GM10248 (cell line): ENCODE results near the gene PPIE.
"Not testable (repeated sequence)": the region's sequence is repeated elsewhere in the genome, so short reads cannot be mapped to it uniquely, and the experiment has no call there.

Experiments used
- CTCF ChIA-PET: fragments of 300-600 bp; sonication (Branson Sonifier 250); formaldehyde crosslinking; extraction: SDS; loops from one replicate; lab custom pipeline; 2021; ENCODE audit warnings: antibody characterized with exemption; lab: Yijun Ruan, JAX
- POLR2A ChIA-PET: fragments of 350-650 bp; sonication (Branson Sonifier 250); formaldehyde crosslinking; extraction: SDS; loops from one replicate; lab custom pipeline; 2020; ENCODE audit warnings: antibody characterized with exemption; lab: Yijun Ruan, JAX
- DNase-seq: peaks from one replicate; pipeline ENCODE4 v3.0.0; 2012; ENCODE audit errors: extremely low spot score
- CTCF ChIP-seq: IDR thresholded peaks from 2 replicates; pipeline ENCODE4 v1.5.1; 2012; ENCODE audit warnings: mild to moderate bottlenecking, low read depth; ENCODE audit errors: extremely low read depth, missing control alignments, control extremely low read depth

The PPIE gene

GRCh38 chr1:39776400-39776713 lies 37.7 kb downstream of the PPIE start:
- DNase-seq: peak; percentile 52
- TF ChIP-seq CTCF: no peak
- ChIA-PET CTCF (interaction anchor here (1.2 kb wide), 1 partner anchor 24 kb away, joined by 4 read pairs; no protein-coding TSS in a partner anchor), POLR2A (no interaction called here)

GRCh38 chr1:39776886-39777285 lies 38.2 kb downstream of the PPIE start:
- DNase-seq: no peak
- CTCF ChIA-PET: interaction anchor here (1.2 kb wide), 1 partner anchor 23 kb away, joined by 4 read pairs; no protein-coding TSS in a partner anchor
- no peak for TF ChIP-seq CTCF
- POLR2A ChIA-PET: no interaction called here

- TF ChIP-seq CTCF: no peak
- no peak for DNase-seq
- ChIA-PET POLR2A (no interaction called here), CTCF (interaction anchor here (1.2 kb wide), 1 partner anchor 23 kb away, joined by 4 read pairs; no protein-coding TSS in a partner anchor)
Observed at GRCh38 chr1:39777306-39777705, 38.6 kb downstream of the PPIE start.

GRCh38 chr1:39777896-39778295 lies 39.2 kb downstream of the PPIE start:
- CTCF ChIA-PET, DNase-seq, POLR2A ChIA-PET: not testable (repeated sequence)

GRCh38 chr1:39778463-39779099 lies 39.9 kb downstream of the PPIE start:
- CTCF ChIA-PET, DNase-seq, POLR2A ChIA-PET: not testable (repeated sequence)

- ChIA-PET POLR2A (no interaction called here), CTCF (interaction anchor here (1.3 to 1.5 kb wide), 2 partner anchors 10 to 21 kb away, joined by 4 to 5 read pairs; partner anchors contain the start of gene BMP8B)
- TF ChIP-seq CTCF: no peak
- DNase-seq: no peak
Observed at GRCh38 chr1:39779137-39779536, 40.5 kb downstream of the PPIE start.

- ChIA-PET CTCF (interaction anchor here (1.2 to 1.5 kb wide), 3 partner anchors 9 to 20 kb away, joined by 3 to 5 read pairs (median 4); partner anchors contain the start of gene BMP8B), POLR2A (no interaction called here)
- DNase-seq: no peak
- no peak for TF ChIP-seq CTCF
Observed at GRCh38 chr1:39779821-39780220, 41.1 kb downstream of the PPIE start.
